Ascending aorta (tissue), 2 donors: ENCODE results near the gene HES6. TPM values are rescaled to one million over a fixed set of nuclear protein-coding genes. Genes with fewer than 3 reads are reported as not detected.

Experiments used
- DNase-seq, 2 donors: peaks; one replicate each; pipeline ENCODE4 v3.0.0-alpha.2; 2019; ENCODE audit warnings: low spot score in 2 of 2
- H3K27ac ChIP-seq, 2 donors: fragments of 200-600 bp; sonication (generic); one replicate each; pipeline ENCODE4 v1.5.1; 2016 to 2017; ENCODE audit warnings: mild to moderate bottlenecking in 1 of 2
- H3K27me3 ChIP-seq: fragments of 200-600 bp; sonication (generic); one replicate; pipeline ENCODE4 v1.5.1; 2017
- H3K36me3 ChIP-seq, 2 donors: fragments of 200-600 bp; sonication (generic); one replicate each; pipeline ENCODE4 v1.5.1; 2016
- H3K4me1 ChIP-seq, 2 donors: fragments of 200-600 bp; sonication (generic); one replicate each; pipeline ENCODE4 v1.5.1; 2016 to 2017; ENCODE audit warnings: mild to moderate bottlenecking in 1 of 2
- H3K4me3 ChIP-seq, 2 donors: fragments of 200-600 bp; sonication (generic); one replicate each; pipeline ENCODE4 v1.5.1; 2016 to 2017; ENCODE audit warnings: mild to moderate bottlenecking in 1 of 2
- H3K9me3 ChIP-seq, 2 donors: fragments of 200-600 bp; sonication (generic); one replicate each; pipeline ENCODE4 v1.5.1; 2016
- CTCF ChIP-seq, 3 experiments: fragments of 200-600 bp in 2 of 3; fragments of 450-650 bp in 1 of 3; sonication (generic) in 2 of 3; IDR thresholded peaks; one replicate each; pipeline ENCODE4 v1.5.1; 2016 to 2019; ENCODE audit warnings: antibody characterized with exemption in 3 of 3, mild to moderate bottlenecking in 1 of 3, moderate library complexity in 1 of 3
- intact Hi-C: fragments of 100-400 bp; cut with DNase I; formaldehyde crosslinking; loops from one replicate; pipeline ENCODE4 v1.15.1; 2023
- total RNA-seq: library from RNA; depleted of rRNA; stranded (reverse); fragments of >200 nt; gene quantifications from one replicate; pipeline ENCODE4 v1.1.0, GENCODE V29; 2016

The HES6 gene
- total RNA-seq, 1 donor from 2014 or later, result 117 TPM

- peaks cover 0 to 9% of the 10 kb centered on the region in 2 donors for H3K36me3 ChIP-seq
- no peaks in the 10 kb centered on the region for H3K9me3 ChIP-seq
- intact Hi-C loops, result no loop called here
- no peak for DNase-seq
- TF ChIP-seq CTCF (IDR thresholded peaks at IDR 0.05), result no peak
- H3K4me1 ChIP-seq, result peaks cover 15 to 33% of the 10 kb centered on the region in 2 donors
- no peaks in the 10 kb centered on the region for H3K27me3 ChIP-seq
- no peak overlapping the region for H3K4me3 ChIP-seq
- no peak overlapping the region for H3K27ac ChIP-seq
Observed at GRCh38 chr2:238282861-238283738, 43.3 kb upstream of the HES6 start.

- Histone ChIP-seq H3K27ac (no peak overlapping the region), H3K4me3 (no peak overlapping the region), H3K36me3 (peaks cover 5 to 20% of the 10 kb centered on the region in 2 donors), H3K4me1 (peaks cover 10 to 27% of the 10 kb centered on the region in 2 donors), H3K27me3 (no peaks in the 10 kb centered on the region), H3K9me3 (no peaks in the 10 kb centered on the region)
- no peak for DNase-seq
- intact Hi-C loops, result no loop called here
- no peak for TF ChIP-seq CTCF (IDR thresholded peaks at IDR 0.05)
Observed at GRCh38 chr2:238281826-238282480, 42.1 kb upstream of the HES6 start.

- Histone ChIP-seq H3K27me3 (no peaks in the 10 kb centered on the region), H3K36me3 (peaks cover 20 to 37% of the 10 kb centered on the region in 2 donors), H3K9me3 (no peaks in the 10 kb centered on the region), H3K27ac (no peak overlapping the region), H3K4me1 (peaks cover 6 to 13% of the 10 kb centered on the region in 2 donors), H3K4me3 (no peak overlapping the region)
- intact Hi-C loops, result no loop called here
- TF ChIP-seq CTCF (IDR thresholded peaks at IDR 0.05), result no peak
- DNase-seq, result no peak
Observed at GRCh38 chr2:238280083-238280825, 40.4 kb upstream of the HES6 start.

GRCh38 chr2:238279324-238279682 lies 39.5 kb upstream of the HES6 start:
- no peak for TF ChIP-seq CTCF (IDR thresholded peaks at IDR 0.05)
- Histone ChIP-seq H3K27me3 (no peaks in the 10 kb centered on the region), H3K27ac (no peak overlapping the region), H3K4me1 (peaks cover 3 to 7% of the 10 kb centered on the region in 2 donors), H3K36me3 (peaks cover 29 to 47% of the 10 kb centered on the region in 2 donors), H3K9me3 (no peaks in the 10 kb centered on the region), H3K4me3 (no peak overlapping the region)
- DNase-seq, result no peak
- intact Hi-C loops, result no loop called here

- peaks cover 33 to 52% of the 10 kb centered on the region in 2 donors for H3K36me3 ChIP-seq
- no peaks in the 10 kb centered on the region for H3K27me3 ChIP-seq
- no peaks in the 10 kb centered on the region for H3K9me3 ChIP-seq
- peaks cover 3 to 7% of the 10 kb centered on the region in 2 donors for H3K4me1 ChIP-seq
- intact Hi-C loops, result no loop called here
- H3K4me3 ChIP-seq, result no peak overlapping the region
- TF ChIP-seq CTCF (IDR thresholded peaks at IDR 0.05), result no peak
- no peak overlapping the region for H3K27ac ChIP-seq
- no peak for DNase-seq
Observed at GRCh38 chr2:238278626-238279323, 38.9 kb upstream of the HES6 start.
